Lung (tissue), 12 donors: ENCODE results near the gene FAIM2. TPM values are rescaled to one million over a fixed set of nuclear protein-coding genes. Genes with fewer than 3 reads are reported as not detected.

Experiments used
- ATAC-seq: fragments of 200-7000 bp; cut with Tn5 transposase; one replicate; pipeline ENCODE4 v1.9.1; 2020; ENCODE audit warnings: moderate number of reproducible peaks; ENCODE audit not compliant: insufficient read depth, low FRiP score
- DNase-seq, 3 donors: peaks; one replicate each; pipeline ENCODE4 v3.0.0-alpha.2; 2013 to 2017
- H3K27ac ChIP-seq, 2 donors: one replicate each; pipeline ENCODE4 v1.5.1; 2013; ENCODE audit warnings: mild to moderate bottlenecking in 2 of 2, moderate library complexity in 2 of 2, control low read depth in 1 of 2, inconsistent platforms in 1 of 2, low read depth in 1 of 2, low read length in 1 of 2
- H3K27me3 ChIP-seq, 3 donors: one replicate each; pipeline ENCODE4 v1.5.1; 2013; ENCODE audit warnings: low read length in 2 of 3; ENCODE audit not compliant: control insufficient read depth in 3 of 3, insufficient read depth in 3 of 3
- H3K36me3 ChIP-seq, 4 donors: one replicate each; pipeline ENCODE4 v1.5.1; 2013; ENCODE audit warnings: low read length in 4 of 4, mild to moderate bottlenecking in 1 of 4, moderate library complexity in 1 of 4; ENCODE audit not compliant: control insufficient read depth in 4 of 4, insufficient read depth in 4 of 4
- H3K4me1 ChIP-seq, 5 donors: one replicate each; pipeline ENCODE4 v1.5.1; 2013; ENCODE audit warnings: low read length in 5 of 5, mild to moderate bottlenecking in 2 of 5, moderate library complexity in 1 of 5; ENCODE audit not compliant: control insufficient read depth in 5 of 5, insufficient read depth in 5 of 5
- H3K4me3 ChIP-seq: one replicate; pipeline ENCODE4 v1.5.1; 2013; ENCODE audit warnings: mild to moderate bottlenecking, control low read depth, moderate library complexity
- H3K9ac ChIP-seq, 2 donors: one replicate each; pipeline ENCODE4 v1.5.1; 2013; ENCODE audit warnings: low read length in 2 of 2, control low read depth in 1 of 2; ENCODE audit not compliant: insufficient read depth in 1 of 2
- H3K9me3 ChIP-seq, 4 donors: one replicate each; pipeline ENCODE4 v1.5.1; 2013; ENCODE audit warnings: low read length in 3 of 4, mild to moderate bottlenecking in 1 of 4, moderate library complexity in 1 of 4; ENCODE audit not compliant: control insufficient read depth in 4 of 4, insufficient read depth in 3 of 4
- CTCF ChIP-seq: IDR thresholded peaks from 2 replicates; pipeline ENCODE4 v1.5.1; 2012; ENCODE audit warnings: mild to moderate bottlenecking; ENCODE audit errors: control extremely low read depth, extremely low read depth
- WGBS, 2 donors: extraction: QIAGEN DNeasy Blood & Tissue Kit; methylation state at CpG; one replicate each; pipeline ENCODE4 v1.1.7; 2013; 5-methylcytosine and 5-hydroxymethylcytosine counted together
- polyA plus RNA-seq, 2 donors: library from polyadenylated mRNA; stranded (reverse); fragments of 200-250 nt; gene quantifications; one replicate each; pipeline ENCODE4 v1.2.1, GENCODE V29; 2013
- total RNA-seq, 2 donors: library from RNA; depleted of rRNA in 1 of 2; stranded (reverse); fragments of >200 nt in 1 of 2; gene quantifications; one replicate each; pipeline ENCODE4 v1.2.1, GENCODE V29; 2014 to 2021
- donor health status: control.
- donor health status: control.
- donor health status: Bipolar disorder and iron deficiency.
- donor health status: healthy.
- donor health status: DM: yes; HTN: yes; CAD: no.

Gene FAIM2
- total and polyA plus RNA-seq, 4 donors = 0.46 to 1.4 (median 0.55) TPM

GRCh38 chr12:49944046-49944445 lies 40.3 kb upstream of the FAIM2 start:
- TF ChIP-seq CTCF = no peak
- peak in 1 of 3 donors; percentile 6 for DNase-seq
- Histone ChIP-seq H3K36me3 (no peaks in the 10 kb centered on the region), H3K27me3 (peaks cover 0 to 6% (median 0%) of the 10 kb centered on the region in 3 donors), H3K9ac (no peak overlapping the region), H3K27ac (no peak overlapping the region), H3K4me3 (no peak overlapping the region), H3K4me1 (peaks cover 0 to 17% (median 0%) of the 10 kb centered on the region in 5 donors), H3K9me3 (no peaks in the 10 kb centered on the region)
- WGBS, 2 donors = 81 to 92% methylated on average over 5 of the region's 5 CpGs
- no peak for ATAC-seq

- no peak overlapping the region for H3K27ac ChIP-seq
- TF ChIP-seq CTCF = no peak
Observed at GRCh38 chr12:49943625-49943960, 39.9 kb upstream of the FAIM2 start.

GRCh38 chr12:49942921-49943624 lies 39.4 kb upstream of the FAIM2 start:
- ATAC-seq = no peak
- H3K4me3 ChIP-seq = no peak overlapping the region

More at GRCh38 chr12:49943625-49943960, 39.9 kb upstream of the FAIM2 start:
- Histone ChIP-seq H3K36me3 (no peaks in the 10 kb centered on the region), H3K9ac (no peak overlapping the region), H3K4me3 (no peak overlapping the region), H3K27me3 (peaks cover 0 to 6% (median 0%) of the 10 kb centered on the region in 3 donors), H3K4me1 (peaks cover 0 to 17% (median 0%) of the 10 kb centered on the region in 5 donors), H3K9me3 (no peaks in the 10 kb centered on the region)
- no peak for DNase-seq
- ATAC-seq = no peak
- WGBS, 2 donors = 98 to 100% methylated on average over 1 of the region's 1 CpG

More at GRCh38 chr12:49942921-49943624, 39.4 kb upstream of the FAIM2 start:
- WGBS, 2 donors = 67 to 79% methylated on average over 14 of the region's 14 CpGs
- DNase-seq = no peak
- Histone ChIP-seq H3K27ac (no peak overlapping the region), H3K36me3 (no peaks in the 10 kb centered on the region), H3K9me3 (no peaks in the 10 kb centered on the region), H3K4me1 (peaks cover 0 to 17% (median 0%) of the 10 kb centered on the region in 5 donors), H3K9ac (no peak overlapping the region), H3K27me3 (peaks cover 0 to 6% (median 0%) of the 10 kb centered on the region in 3 donors)
- no peak for TF ChIP-seq CTCF
